Stomach (tissue), 4 donors: ENCODE measurements around the gene PTPRF.

Experiments used
- CTCF ChIP-seq, 7 experiments: fragments of 450-650 bp in 4 of 7; fragments of 200-600 bp in 3 of 7; sonication (generic) in 3 of 7; IDR thresholded peaks; one replicate each; pipeline ENCODE4 v1.5.1; 2016 to 2019; ENCODE audit warnings: antibody characterized with exemption in 7 of 7, control low read depth in 2 of 7, mild to moderate bottlenecking in 1 of 7
- EP300 ChIP-seq: sonication (generic); formaldehyde crosslinking; IDR thresholded peaks from one replicate; pipeline ENCODE4 v1.6.1; 2017; ENCODE audit warnings: antibody characterized with exemption
- POLR2AphosphoS5 ChIP-seq, 3 donors: sonication (generic); formaldehyde crosslinking; IDR thresholded peaks; one replicate each; pipeline ENCODE4 v1.6.1; 2016; ENCODE audit warnings: antibody characterized with exemption in 3 of 3

- no peak for TF ChIP-seq CTCF (IDR thresholded peaks at IDR 0.05)
- TF ChIP-seq POLR2AphosphoS5 (IDR thresholded peaks at IDR 0.05) = no peak
- no peak for TF ChIP-seq EP300
Observed at GRCh38 chr1:43597721-43598120, 67.0 kb downstream of the PTPRF start.
